Astrocyte of the spinal cord (primary cell): ENCODE data around the gene GPR37.

Experiments
- DNase-seq: peaks from one replicate; pipeline ENCODE4 v3.0.0; 2011; ENCODE audit warnings: low read depth, low spot score
- H3K4me3 ChIP-seq: 2 replicates; pipeline ENCODE4 v1.5.1; 2011; ENCODE audit warnings: low read depth, mild to moderate bottlenecking, low read length, moderate library complexity
- CTCF ChIP-seq: IDR thresholded peaks from 2 replicates; pipeline ENCODE4 v1.5.1; 2012; ENCODE audit warnings: low read depth, mild to moderate bottlenecking, low read length, inconsistent platforms
- in situ Hi-C: cut with HindIII; loops from 2 replicates; pipeline ENCODE4 v1.10.0; 2017; ENCODE audit warnings: low sequenced_read_pairs

The GPR37 gene

GRCh38 chr7:124791426-124791825 is 25.8 kb upstream of the GPR37 start:
- in situ Hi-C loops = no loop called here
- no peak overlapping the region for H3K4me3 ChIP-seq
- no peak for DNase-seq
- no peak for TF ChIP-seq CTCF

- no peak for TF ChIP-seq CTCF
- in situ Hi-C loops = no loop called here
- DNase-seq = no peak
- H3K4me3 ChIP-seq = no peak overlapping the region
Observed at GRCh38 chr7:124790645-124791044, 25.1 kb upstream of the GPR37 start.

- TF ChIP-seq CTCF = no peak
- no peak overlapping the region for H3K4me3 ChIP-seq
- in situ Hi-C loops = no loop called here
- DNase-seq = no peak
Observed at GRCh38 chr7:124785994-124786393, 20.4 kb upstream of the GPR37 start.

- peak; percentile 90 for TF ChIP-seq CTCF
- no peak overlapping the region for H3K4me3 ChIP-seq
- peak; percentile 63 for DNase-seq
- in situ Hi-C loops = no loop called here
Observed at GRCh38 chr7:124784879-124785818, 19.6 kb upstream of the GPR37 start.

- no peak for TF ChIP-seq CTCF
Observed at GRCh38 chr7:124783271-124783670, 17.7 kb upstream of the GPR37 start.

GRCh38 chr7:124781907-124782734 is 16.5 kb upstream of the GPR37 start:
- DNase-seq = no peak
- TF ChIP-seq CTCF = no peak
- H3K4me3 ChIP-seq = no peak overlapping the region
- in situ Hi-C loops = no loop called here

More at GRCh38 chr7:124783271-124783670, 17.7 kb upstream of the GPR37 start:
- in situ Hi-C loops = no loop called here
- no peak for DNase-seq
- H3K4me3 ChIP-seq = no peak overlapping the region
